ENCODE measurements around the gene LRP1-AS.

DNA sequence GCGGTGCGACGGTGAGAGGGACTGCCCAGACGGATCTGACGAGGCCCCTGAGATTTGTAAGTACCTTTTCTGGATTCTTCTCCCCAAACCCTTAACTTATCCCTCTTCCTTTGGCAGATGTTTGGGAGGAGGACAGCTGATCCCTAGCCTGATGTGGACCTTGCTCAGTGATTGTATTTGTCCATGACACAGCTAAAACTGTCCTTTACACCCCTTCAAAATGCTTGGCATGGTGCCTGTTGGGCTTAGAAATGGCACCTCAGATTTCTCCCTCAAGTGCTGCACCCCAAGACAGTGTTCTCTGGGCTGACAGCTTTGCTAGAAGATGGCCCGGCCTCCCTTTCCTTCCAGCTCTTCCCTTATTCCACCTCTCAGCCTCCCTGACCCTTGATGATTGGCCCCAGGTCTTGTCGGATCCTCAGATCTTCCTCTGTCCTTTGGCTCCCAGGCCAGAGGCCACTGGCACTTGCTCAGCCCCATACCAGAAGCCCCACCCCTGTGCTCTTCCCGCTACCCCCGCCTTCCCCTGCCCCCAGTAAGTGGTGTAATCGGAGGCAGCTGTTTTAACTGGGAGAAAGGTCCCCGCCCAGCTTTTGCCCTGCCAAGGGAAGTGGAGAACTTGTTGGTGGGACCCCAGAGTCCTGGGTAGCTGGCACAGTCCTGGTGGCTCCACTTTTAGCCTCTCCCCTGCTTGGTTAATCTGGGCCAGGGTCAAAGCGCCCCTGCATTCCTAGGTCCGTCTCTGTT, 8.7 kb downstream of the LRP1-AS start:
- TF ChIP-seq, protein P1, sequence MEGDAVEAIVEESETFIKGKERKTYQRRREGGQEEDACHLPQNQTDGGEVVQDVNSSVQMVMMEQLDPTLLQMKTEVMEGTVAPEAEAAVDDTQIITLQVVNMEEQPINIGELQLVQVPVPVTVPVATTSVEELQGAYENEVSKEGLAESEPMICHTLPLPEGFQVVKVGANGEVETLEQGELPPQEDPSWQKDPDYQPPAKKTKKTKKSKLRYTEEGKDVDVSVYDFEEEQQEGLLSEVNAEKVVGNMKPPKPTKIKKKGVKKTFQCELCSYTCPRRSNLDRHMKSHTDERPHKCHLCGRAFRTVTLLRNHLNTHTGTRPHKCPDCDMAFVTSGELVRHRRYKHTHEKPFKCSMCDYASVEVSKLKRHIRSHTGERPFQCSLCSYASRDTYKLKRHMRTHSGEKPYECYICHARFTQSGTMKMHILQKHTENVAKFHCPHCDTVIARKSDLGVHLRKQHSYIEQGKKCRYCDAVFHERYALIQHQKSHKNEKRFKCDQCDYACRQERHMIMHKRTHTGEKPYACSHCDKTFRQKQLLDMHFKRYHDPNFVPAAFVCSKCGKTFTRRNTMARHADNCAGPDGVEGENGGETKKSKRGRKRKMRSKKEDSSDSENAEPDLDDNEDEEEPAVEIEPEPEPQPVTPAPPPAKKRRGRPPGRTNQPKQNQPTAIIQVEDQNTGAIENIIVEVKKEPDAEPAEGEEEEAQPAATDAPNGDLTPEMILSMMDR (IDR thresholded peaks at IDR 0.05) = no peak
- TF ChIP-seq POLR2A (IDR thresholded peaks at IDR 0.05) = no peak

Measured in lower leg skin (tissue), 3 donors.